Activated CD8-positive, alpha-beta memory T cell treated with anti-CD3 and anti-CD28 coated beads for 1 hour (primary cell): ENCODE results near the gene SERPINA9.
"Not testable (repeated sequence)": the region's sequence is repeated elsewhere in the genome, so short reads cannot be mapped to it uniquely, and the experiment has no call there.

Source experiments
- DNase-seq, 2 donors: peaks; one replicate each; pipeline ENCODE4 v3.0.0-alpha.2; 2020; ENCODE audit warnings: low read depth in 1 of 2; ENCODE audit errors: extremely low read depth in 1 of 2

The SERPINA9 gene

DNA sequence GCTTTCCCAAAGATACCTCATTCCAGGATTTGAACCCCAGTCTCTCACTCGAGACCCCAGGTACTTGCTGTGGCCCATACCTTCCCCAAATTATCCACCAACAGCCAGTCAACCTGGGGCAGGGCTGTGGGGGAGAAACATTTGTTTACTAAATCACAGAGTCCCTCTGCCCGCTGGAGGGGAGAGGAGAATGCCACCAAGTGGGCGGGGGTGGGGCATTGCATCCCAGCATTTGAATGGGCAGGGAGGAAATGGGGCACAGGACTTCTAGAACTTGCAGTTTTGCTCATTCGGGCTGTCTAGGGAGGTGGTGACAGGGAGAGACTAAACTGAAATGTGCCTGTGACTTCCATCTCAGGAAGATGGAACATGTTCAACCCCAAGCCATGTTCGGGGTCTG lies 10.9 kb upstream of the SERPINA9 start:
- DNase-seq = no peak

GRCh38 chr14:94485944-94486841 lies 10.2 kb upstream of the SERPINA9 start:
- DNase-seq = peak in 1 of 2 donors; percentile 8

- no peak for DNase-seq
Measured at GRCh38 chr14:94484481-94484880, 8.5 kb upstream of the SERPINA9 start.

DNA sequence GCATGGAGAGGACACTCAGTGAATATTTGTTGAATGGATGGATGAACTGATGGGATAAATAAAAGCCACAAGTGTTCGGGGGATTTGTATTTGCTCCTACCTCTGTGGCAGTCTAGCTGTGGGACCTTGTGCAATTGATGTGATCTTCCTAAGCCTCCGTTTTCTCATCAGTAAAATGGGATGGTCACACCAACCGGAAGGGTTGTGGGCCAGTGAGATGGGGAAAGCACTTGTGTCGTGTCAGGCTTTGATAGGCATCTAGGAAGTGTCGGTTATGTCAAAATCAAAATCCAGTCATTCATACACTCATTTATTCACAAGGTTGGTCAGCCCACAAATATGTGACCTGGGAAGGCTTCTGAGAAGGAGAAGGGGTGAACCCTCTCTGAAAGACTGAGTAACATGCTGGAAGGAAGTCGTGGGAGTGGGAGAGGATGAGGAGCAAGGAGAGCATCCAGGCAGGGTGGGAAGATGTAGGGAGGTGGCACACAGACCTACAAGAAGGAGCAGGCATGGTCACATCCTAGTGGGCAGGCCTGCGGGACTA lies 7.8 kb upstream of the SERPINA9 start:
- no peak for DNase-seq

DNA sequence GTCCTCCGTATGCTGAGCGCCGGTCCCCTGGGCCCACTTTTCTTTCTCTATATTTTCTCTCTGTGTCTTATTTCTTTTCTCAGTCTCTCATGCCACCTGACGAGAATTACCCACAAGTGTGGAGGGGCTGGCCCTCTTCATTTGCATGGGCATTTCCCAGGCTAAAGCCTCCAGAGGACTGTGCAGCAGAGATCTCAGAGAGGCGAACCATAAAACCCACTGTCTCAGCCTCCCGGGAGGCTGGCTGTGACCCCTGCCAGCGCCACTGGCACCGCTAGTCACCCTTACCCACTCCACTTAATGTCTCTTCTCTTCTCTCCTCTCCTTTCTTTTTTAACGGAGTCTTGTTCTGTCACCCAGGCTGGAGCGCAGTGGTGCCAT lies 7.1 kb upstream of the SERPINA9 start:
- DNase-seq = no peak

GRCh38 chr14:94482132-94483070 lies 6.4 kb upstream of the SERPINA9 start:
- DNase-seq = not testable (repeated sequence)

DNA sequence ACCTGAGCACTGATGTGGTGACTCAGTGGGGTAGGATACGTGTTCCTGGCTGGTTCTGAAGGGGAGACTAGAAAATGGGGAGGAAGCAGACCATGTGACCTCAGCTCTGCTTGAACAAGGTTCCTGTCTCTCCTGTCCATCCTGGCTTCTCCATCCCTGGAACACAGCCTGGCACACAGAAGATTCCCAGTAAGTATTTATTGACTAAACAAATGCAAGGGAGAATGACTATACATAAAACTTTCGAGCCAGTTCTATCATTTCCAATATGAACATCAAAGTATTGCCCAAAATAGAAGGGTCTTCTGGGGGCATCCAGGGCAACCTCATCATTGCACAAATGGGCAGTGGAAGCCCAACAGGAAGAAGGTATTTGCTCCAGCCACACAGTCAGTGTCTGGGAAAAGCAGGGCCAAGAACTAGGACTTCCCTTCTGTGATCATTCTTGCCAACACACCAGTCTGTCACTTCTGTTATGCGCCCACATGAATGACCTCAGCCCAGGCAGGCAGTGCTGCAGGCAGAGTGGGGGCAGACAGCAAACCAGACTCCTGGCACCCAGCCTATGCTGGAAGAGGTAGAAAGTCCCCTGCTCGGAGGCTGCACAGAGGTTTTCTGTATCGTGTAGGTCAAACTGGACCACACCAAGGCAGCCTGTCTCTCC lies 5.6 kb upstream of the SERPINA9 start:
- DNase-seq = no peak

DNA sequence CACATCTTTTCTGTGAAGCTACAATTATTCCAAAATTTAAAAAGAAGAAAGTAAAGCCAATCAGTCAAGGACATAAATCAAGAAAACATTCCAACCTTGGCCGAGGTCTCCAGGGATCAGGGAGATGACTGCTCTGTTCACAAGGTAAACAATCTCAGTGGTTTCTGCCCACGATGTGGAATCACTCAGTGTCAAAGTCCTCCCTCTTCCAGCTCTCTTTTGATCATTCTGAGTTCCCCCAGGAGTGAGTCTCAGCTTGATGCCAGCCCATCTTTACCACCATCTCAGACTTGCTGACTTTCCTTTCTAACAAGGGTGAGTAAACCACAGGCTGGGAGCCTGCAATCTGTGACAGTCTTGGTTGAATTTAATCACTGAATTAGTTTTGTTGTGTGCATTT lies 4.8 kb upstream of the SERPINA9 start:
- DNase-seq = no peak

GRCh38 chr14:94478420-94478819 lies 2.4 kb upstream of the SERPINA9 start:
- DNase-seq = no peak

DNA sequence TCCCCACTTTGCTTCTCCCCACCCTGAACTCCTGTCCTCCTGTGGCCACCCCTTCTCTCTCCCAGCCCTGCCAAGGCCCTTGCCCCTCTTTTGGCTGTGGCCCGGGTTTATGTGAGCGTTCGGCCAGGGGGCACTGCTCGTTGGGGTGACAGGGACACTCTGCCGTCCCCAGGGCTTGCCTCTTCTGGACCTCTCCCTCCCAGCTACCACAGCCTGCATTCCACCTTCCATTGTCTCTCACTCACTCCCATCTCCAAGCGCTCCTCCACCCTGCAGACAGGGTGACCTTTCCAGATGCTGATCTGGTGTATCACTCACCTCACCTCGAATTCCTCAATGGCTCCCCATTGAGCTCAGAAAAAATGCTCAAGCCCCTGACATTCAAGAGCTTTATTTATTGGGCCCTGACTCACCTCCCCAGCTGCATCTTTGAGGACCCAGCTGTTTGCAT lies 1.4 kb downstream of the SERPINA9 start:
- no peak for DNase-seq

- DNase-seq = no peak
Measured at GRCh38 chr14:94473666-94474410, 2.2 kb downstream of the SERPINA9 start.

- no peak for DNase-seq
Measured at GRCh38 chr14:94472842-94473241, 3.2 kb downstream of the SERPINA9 start.

DNA sequence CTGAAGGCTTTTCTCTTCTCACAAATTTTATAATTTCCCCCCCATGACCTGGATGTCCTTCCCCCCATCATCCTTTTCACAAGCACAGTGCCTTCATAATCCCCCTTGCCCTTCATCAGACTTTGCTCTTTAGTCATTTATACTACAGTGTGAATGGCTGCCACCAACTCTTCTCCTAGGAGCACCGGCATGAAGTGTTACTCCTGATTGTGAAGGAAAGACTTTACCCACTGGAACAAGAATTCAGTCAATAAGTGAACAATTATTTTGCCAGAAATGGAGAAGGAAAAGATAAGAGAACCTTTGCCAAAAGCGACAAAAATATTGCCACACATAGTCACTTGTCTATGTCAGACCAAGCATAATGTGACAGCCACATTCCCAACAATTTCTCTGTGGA lies 5.0 kb downstream of the SERPINA9 start:
- DNase-seq = no peak

- DNase-seq = no peak
Measured at GRCh38 chr14:94470311-94470710, 5.7 kb downstream of the SERPINA9 start.

DNA sequence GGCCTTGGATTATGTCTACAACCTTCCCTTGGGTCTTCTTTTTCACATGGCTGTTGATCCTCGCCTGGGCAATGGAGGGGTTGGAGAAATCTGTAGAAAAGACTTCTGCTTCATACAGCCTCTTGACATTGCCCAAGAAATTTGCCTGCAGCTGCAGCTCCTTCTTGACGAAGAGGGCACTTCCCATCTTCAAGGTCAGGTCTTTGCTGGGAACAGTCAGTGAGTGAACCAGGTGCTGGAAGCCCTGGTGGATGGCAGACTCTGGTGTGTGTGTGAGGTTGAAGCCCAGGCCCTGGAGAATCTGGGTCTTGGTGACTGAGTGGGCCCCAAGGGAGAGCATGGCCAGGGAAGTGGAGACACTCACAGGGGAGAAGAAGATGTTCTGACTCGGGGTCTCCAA lies 6.7 kb downstream of the SERPINA9 start:
- no peak for DNase-seq

DNA sequence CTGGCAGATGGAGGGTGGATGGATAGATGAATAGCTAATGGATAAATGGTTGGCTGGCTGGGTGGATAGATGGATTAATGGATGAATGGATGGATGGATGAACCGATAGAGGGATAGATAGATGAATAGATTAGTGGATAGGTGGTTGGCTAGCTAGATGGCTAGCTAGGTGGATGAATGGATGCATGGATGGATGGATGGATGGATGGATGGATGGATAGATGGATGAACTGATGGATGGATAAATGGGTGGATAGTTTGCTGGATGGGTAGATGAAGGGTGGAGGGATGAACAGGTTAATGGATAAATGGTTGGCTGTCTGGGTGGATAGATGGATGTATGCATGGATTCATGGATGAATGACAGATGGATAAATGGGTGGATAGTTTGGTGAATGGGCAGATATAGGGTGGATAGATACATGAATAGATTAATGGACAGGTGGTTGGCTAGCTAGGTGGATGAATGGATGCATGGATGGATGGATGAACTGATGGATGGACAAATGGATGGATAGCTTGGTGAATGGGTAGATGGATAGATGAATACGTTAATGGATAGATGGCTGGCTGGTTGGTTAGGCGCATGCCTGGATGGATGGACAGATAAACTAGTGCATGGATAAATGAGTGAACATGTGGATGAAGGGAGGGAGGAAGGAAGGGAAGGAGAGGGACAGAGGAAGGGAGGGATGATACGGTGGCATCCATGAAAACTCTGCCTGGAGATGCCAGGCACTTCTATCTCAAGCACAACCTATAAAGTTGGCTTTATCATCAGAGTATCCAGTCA lies 8.1 kb downstream of the SERPINA9 start:
- DNase-seq = no peak

- DNase-seq = no peak
Measured at GRCh38 chr14:94466706-94467370, 9.2 kb downstream of the SERPINA9 start.

GRCh38 chr14:94465042-94465441 lies 11.0 kb downstream of the SERPINA9 start:
- no peak for DNase-seq

- DNase-seq = no peak
Measured at GRCh38 chr14:94464290-94464689, 11.7 kb downstream of the SERPINA9 start.
